ENCODE data around the gene DDRGK1.

- TF ChIP-seq CTCF (IDR thresholded peaks at IDR 0.05), result no peak
- TF ChIP-seq POLR2A (IDR thresholded peaks at IDR 0.05), result no peak
Observed at GRCh38 chr20:3171391-3172125, 32.9 kb downstream of the DDRGK1 start.

Data from uterus (tissue), 2 donors.